C4-2B (cell line): Measurements from ENCODE around the gene CFAP74.
"Not testable (repeated sequence)": the region's sequence is repeated elsewhere in the genome, so short reads cannot be mapped to it uniquely, and the experiment has no call there.

ENCODE experiments used
- ZFX ChIP-seq: fragments of 450-650 bp; IDR thresholded peaks from 2 replicates; pipeline ENCODE4 v1.6.1; 2017
- TF ChIP-seq, protein P1 (sequence below): fragments of 450-650 bp; conservative IDR thresholded peaks from 2 replicates; pipeline ENCODE4 v1.5.1; 2017; ENCODE audit warnings: mild to moderate bottlenecking

DNA sequence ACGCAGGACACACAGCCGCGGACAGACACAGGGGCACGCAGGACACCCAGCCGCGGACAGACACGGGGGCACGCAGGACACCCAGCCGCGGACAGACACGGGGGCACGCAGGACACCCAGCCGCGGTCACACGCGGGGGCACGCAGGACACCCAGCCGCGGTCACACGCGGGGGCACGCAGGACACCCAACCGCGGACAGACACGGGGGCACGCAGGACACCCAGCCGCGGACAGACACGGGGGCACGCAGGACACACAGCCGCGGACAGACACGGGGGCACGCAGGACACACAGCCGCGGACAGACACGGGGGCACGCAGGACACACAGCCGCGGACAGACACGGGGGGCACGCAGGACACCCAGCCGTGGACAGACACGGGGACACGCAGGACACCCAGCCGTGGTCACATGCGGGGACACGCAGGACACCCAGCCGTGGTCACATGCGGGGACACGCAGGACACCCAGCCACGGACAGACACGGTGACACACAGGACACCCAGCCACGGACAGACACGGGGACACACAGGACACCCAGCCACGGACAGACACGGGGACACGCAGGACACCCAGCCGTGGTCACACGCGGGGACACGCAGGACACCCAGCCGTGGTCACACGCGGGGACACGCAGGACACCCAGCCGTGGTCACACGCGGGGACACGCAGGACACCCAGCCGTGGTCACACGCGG lies 21.8 kb downstream of the CFAP74 start:
- TF ChIP-seq, protein P1, sequence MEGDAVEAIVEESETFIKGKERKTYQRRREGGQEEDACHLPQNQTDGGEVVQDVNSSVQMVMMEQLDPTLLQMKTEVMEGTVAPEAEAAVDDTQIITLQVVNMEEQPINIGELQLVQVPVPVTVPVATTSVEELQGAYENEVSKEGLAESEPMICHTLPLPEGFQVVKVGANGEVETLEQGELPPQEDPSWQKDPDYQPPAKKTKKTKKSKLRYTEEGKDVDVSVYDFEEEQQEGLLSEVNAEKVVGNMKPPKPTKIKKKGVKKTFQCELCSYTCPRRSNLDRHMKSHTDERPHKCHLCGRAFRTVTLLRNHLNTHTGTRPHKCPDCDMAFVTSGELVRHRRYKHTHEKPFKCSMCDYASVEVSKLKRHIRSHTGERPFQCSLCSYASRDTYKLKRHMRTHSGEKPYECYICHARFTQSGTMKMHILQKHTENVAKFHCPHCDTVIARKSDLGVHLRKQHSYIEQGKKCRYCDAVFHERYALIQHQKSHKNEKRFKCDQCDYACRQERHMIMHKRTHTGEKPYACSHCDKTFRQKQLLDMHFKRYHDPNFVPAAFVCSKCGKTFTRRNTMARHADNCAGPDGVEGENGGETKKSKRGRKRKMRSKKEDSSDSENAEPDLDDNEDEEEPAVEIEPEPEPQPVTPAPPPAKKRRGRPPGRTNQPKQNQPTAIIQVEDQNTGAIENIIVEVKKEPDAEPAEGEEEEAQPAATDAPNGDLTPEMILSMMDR: not testable (repeated sequence)
- not testable (repeated sequence) for TF ChIP-seq ZFX
